OCI-LY3 (cell line): ENCODE data around the gene RALY.

ENCODE experiments used
- H2AFZ ChIP-seq: fragments of 200-600, 300-600 bp; shearing (Covaris generic); 2 replicates; pipeline ENCODE4 v1.6.0; 2014; ENCODE audit warnings: antibody characterized with exemption, low read depth, low read length
- H3K27ac ChIP-seq: fragments of 200-600, 300-600 bp; sonication (generic); 2 replicates; pipeline ENCODE4 v1.5.1; 2014; ENCODE audit warnings: mild to moderate bottlenecking, low read length, moderate library complexity, mixed read lengths
- H3K27me3 ChIP-seq: fragments of 200-600, 300-600 bp; sonication (generic); 2 replicates; pipeline ENCODE4 v1.6.1; 2014; ENCODE audit warnings: low read depth, low read length, mixed read lengths
- H3K36me3 ChIP-seq: fragments of 200-600, 300-600 bp; sonication (generic); replicated peaks from 2 replicates; pipeline ENCODE3; 2014; ENCODE audit warnings: low read depth, low read length, mixed read lengths
- H3K4me1 ChIP-seq: fragments of 300-600, 200-600 bp; sonication (generic); 2 replicates; pipeline ENCODE4 v1.6.1; 2014; ENCODE audit warnings: low read length, mixed read lengths
- H3K4me2 ChIP-seq: fragments of 200-600, 300-600 bp; sonication (generic); 2 replicates; pipeline ENCODE4 v1.6.1; 2014; ENCODE audit warnings: low read length, mixed read lengths
- H3K4me3 ChIP-seq: fragments of 300-600, 200-600 bp; sonication (generic); 2 replicates; pipeline ENCODE4 v1.5.1; 2014; ENCODE audit warnings: antibody characterized with exemption, mild to moderate bottlenecking, low read length, moderate library complexity
- H3K79me2 ChIP-seq: fragments of 300-600, 200-600 bp; shearing (Covaris generic); 2 replicates; pipeline ENCODE4 v1.6.1; 2014; ENCODE audit warnings: mild to moderate bottlenecking, low read length, mixed read lengths
- H3K9ac ChIP-seq: fragments of 300-600, 200-600 bp; shearing (Covaris generic); 2 replicates; pipeline ENCODE4 v1.6.0; 2014; ENCODE audit warnings: mild to moderate bottlenecking, low read length, moderate library complexity
- H3K9me3 ChIP-seq: fragments of 200-600, 300-600 bp; shearing (Covaris generic); 2 replicates; pipeline ENCODE4 v1.6.1; 2014; ENCODE audit warnings: low read length, mixed read lengths; ENCODE audit not compliant: insufficient read depth
- H4K20me1 ChIP-seq: fragments of 200-600, 300-600 bp; sonication (generic); 2 replicates; pipeline ENCODE4 v1.6.1; 2016; ENCODE audit warnings: low read length, mixed read lengths; ENCODE audit not compliant: insufficient read depth
- CTCF ChIP-seq: fragments of 200-600, 300-600 bp; sonication (generic); IDR thresholded peaks from 2 replicates; pipeline ENCODE4 v1.5.1; 2014; ENCODE audit warnings: antibody characterized with exemption, low read length, low read depth
- EZH2phosphoT487 ChIP-seq: fragments of 200-600 bp; shearing (Covaris generic); IDR thresholded peaks from 2 replicates; pipeline ENCODE4 v1.6.1; 2018; ENCODE audit warnings: antibody characterized with exemption, mixed run types, low read depth

The RALY gene

GRCh38 chr20:34114809-34115208 lies 121.1 kb downstream of the RALY start:
- Histone ChIP-seq H3K4me1 (peaks cover 9% of the 10 kb centered on the region), H3K79me2 (peaks cover 25% of the 10 kb centered on the region), H3K9me3 (no peaks in the 10 kb centered on the region), H3K9ac (no peak overlapping the region), H4K20me1 (peaks cover 15% of the 10 kb centered on the region), H2AFZ (no peak overlapping the region), H3K27me3 (peaks cover 14% of the 10 kb centered on the region; the same call in 1 of the 2 replicates), H3K4me2 (no peak overlapping the region), H3K27ac (no peak overlapping the region), H3K4me3 (no peak overlapping the region), H3K36me3 (peaks cover 12% of the 10 kb centered on the region)
- TF ChIP-seq CTCF: no peak
- TF ChIP-seq EZH2phosphoT487: no peak

GRCh38 chr20:34115232-34115631 lies 121.5 kb downstream of the RALY start:
- Histone ChIP-seq H3K27ac (no peak overlapping the region), H3K4me2 (no peak overlapping the region), H3K9me3 (no peaks in the 10 kb centered on the region), H3K9ac (no peak overlapping the region), H4K20me1 (peaks cover 11% of the 10 kb centered on the region), H3K27me3 (peaks cover 18% of the 10 kb centered on the region; the same call in 1 of the 2 replicates), H3K36me3 (peaks cover 9% of the 10 kb centered on the region), H3K79me2 (peaks cover 21% of the 10 kb centered on the region), H3K4me3 (no peak overlapping the region), H2AFZ (no peak overlapping the region), H3K4me1 (peaks cover 6% of the 10 kb centered on the region)
- TF ChIP-seq CTCF (no peak), EZH2phosphoT487 (no peak)

GRCh38 chr20:34120213-34120612 lies 126.5 kb downstream of the RALY start:
- H2AFZ ChIP-seq: no peak overlapping the region
- no peak overlapping the region for H3K4me3 ChIP-seq
- H3K79me2 ChIP-seq: no peaks in the 10 kb centered on the region
- no peak overlapping the region for H3K27ac ChIP-seq
- H3K4me2 ChIP-seq: no peak overlapping the region
- peaks cover 12% of the 10 kb centered on the region for H3K4me1 ChIP-seq
- H3K9ac ChIP-seq: no peak overlapping the region
- H3K36me3 ChIP-seq: no peaks in the 10 kb centered on the region
- H3K9me3 ChIP-seq: no peaks in the 10 kb centered on the region
- TF ChIP-seq EZH2phosphoT487 (no peak), CTCF (no peak)
- H3K27me3 ChIP-seq: peaks cover 19% of the 10 kb centered on the region; the same call in 1 of the 2 replicates
- H4K20me1 ChIP-seq: no peaks in the 10 kb centered on the region

GRCh38 chr20:34122274-34122980 lies 128.7 kb downstream of the RALY start:
- no peaks in the 10 kb centered on the region for H4K20me1 ChIP-seq
- no peaks in the 10 kb centered on the region for H3K9me3 ChIP-seq
- H3K27ac ChIP-seq: no peak overlapping the region
- H2AFZ ChIP-seq: no peak overlapping the region
- peaks cover 25% of the 10 kb centered on the region for H3K27me3 ChIP-seq
- H3K36me3 ChIP-seq: no peaks in the 10 kb centered on the region
- no peak overlapping the region for H3K4me3 ChIP-seq
- H3K4me1 ChIP-seq: peaks cover 12% of the 10 kb centered on the region
- H3K79me2 ChIP-seq: no peaks in the 10 kb centered on the region
- no peak overlapping the region for H3K9ac ChIP-seq
- TF ChIP-seq CTCF (no peak), EZH2phosphoT487 (no peak)
- H3K4me2 ChIP-seq: no peak overlapping the region
